Measurements from ENCODE around the gene MYO16. TPM values are rescaled to one million over a fixed set of nuclear protein-coding genes. Genes with fewer than 3 reads are reported as not detected.
A peak's percentile ranks its signal among the peaks of the same experiment; 100 is the strongest.

The MYO16 gene
- polyA plus RNA-seq, 6 donors from 2014 or later = not detected

DNA sequence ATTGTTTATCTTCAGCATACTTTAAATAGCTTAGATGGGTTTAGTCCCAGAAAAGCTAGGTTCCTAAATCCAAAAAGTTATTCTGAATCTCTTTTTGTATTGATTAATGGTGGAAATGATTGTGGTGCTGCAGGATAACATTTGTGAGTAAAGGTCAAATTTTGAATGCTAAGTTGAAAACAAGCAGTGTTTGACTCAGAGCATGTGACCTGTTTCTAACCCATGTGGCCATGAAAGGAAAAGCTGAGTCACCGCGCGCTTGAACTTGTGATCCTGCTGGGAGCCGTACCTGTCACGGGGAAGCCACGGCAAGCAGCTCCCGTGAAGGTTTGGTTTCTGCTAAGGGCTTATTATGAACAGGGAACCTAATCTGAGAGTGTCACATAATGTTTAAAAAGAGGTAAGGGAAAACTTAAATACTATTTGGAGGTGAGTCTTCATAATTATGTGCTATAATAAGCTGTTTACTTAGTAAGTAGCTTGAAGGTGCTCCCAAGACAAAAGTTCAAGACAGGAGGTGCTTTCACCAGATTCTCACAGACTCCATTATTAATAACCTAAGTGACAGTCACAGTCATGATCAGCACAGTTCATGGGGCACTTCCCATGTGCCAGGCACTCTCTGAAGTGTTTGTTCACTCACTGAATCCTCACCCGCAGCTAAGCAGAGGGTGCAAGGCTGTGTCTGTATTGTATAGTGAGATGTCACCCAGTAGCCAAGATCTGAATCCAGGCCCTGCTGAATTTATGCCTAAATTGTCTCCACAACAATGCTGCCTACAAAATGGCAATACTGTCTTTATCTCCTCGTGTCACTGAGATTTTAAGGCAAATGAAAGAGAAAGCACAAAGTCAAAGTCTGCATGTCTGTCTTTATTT is 286.5 kb downstream of the MYO16 start:
- Mint-ChIP-seq H3K9me3 (no peaks in the 10 kb centered on the region), H3K36me3 (no peaks in the 10 kb centered on the region)
- no peak for DNase-seq

DNA sequence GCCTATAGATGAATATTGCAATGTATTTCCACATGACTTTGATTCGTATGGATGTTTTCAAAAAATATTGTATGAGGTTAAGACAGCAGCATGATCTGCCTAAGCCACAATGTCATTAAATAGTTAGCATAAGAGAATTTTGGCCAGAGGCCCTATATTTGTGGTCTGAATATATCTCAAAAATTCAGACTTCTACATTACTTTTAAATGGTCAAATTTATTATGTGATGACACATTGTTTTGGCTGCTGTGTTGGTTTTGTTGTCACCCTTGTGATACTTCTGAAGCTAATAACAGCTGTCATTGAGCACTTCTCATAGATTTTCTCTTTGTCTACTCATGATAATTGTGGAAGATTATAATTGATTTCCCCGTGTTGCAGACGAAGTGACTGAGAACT is 288.2 kb downstream of the MYO16 start:
- H3K27me3 Mint-ChIP-seq = peaks cover 0 to 6% (median 5%) of the 10 kb centered on the region in 3 donors
- DNase-seq (no peak), ATAC-seq (ENCODE audit: low read depth in 2 of 2) (no peak)
- no peak overlapping the region for H3K27ac Mint-ChIP-seq
- peaks cover 12 to 16% (median 13%) of the 10 kb centered on the region in 3 donors for H3K4me1 Mint-ChIP-seq
- no peak overlapping the region for H3K4me3 Mint-ChIP-seq
- no peaks in the 10 kb centered on the region for H3K36me3 Mint-ChIP-seq
- H3K9me3 Mint-ChIP-seq = no peaks in the 10 kb centered on the region

More for the DNA sequence above, 286.5 kb downstream of the MYO16 start:
- peaks cover 0 to 14% (median 7%) of the 10 kb centered on the region in 3 donors for H3K27me3 Mint-ChIP-seq
- H3K4me3 Mint-ChIP-seq = peak overlapping the region in 2 of 8 donors; percentile 32 to 55
- ATAC-seq (ENCODE audit: low read depth in 2 of 2) = no peak
- peak overlapping the region in 1 of 6 donors; percentile 95 for H3K27ac Mint-ChIP-seq
- H3K4me1 Mint-ChIP-seq = peaks cover 12 to 16% (median 13%) of the 10 kb centered on the region in 3 donors

DNA sequence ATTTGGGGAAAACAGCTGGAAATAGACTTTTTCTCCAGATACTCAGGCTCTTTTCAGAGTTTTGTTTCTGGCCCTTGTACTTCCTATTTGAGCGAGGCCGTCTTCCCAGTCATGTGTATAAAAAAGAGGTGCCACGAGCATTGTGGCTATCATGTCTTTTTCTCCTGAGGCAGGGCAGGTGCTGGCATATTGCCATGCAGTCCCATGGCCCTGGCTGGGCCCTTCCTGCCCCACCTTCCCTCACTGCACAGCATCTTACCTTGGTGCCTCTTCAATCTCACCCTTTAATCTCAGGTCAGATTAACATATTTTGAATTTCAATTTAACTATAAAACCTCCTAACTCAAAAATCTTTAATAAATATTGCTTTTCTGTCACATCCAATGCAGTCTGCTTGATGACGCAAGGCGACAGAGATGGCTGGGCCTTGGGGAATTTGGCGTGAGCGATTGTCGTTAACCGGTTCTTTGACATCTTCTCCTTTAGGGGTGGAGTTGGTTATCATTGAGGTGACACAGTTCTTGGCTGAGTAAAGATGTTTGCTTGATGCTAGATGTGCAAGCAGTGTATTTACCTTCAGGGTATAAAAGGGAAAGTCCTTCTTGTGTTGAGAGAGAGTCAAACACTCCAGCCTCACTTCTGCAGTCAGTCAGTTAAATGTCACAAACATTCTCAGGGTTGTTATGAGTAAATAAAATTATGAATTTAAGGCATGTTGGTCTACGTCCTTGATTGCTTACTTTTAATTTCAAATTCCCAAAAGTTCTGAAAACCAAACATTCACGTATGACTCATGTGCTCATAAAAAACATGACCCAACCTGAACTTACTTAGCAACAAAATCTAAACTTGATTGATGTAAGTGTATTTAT is 289.9 kb downstream of the MYO16 start:
- Mint-ChIP-seq H3K4me3 (no peak overlapping the region), H3K9me3 (no peaks in the 10 kb centered on the region), H3K4me1 (peaks cover 12 to 16% (median 13%) of the 10 kb centered on the region in 3 donors), H3K27me3 (peaks cover 0 to 6% (median 5%) of the 10 kb centered on the region in 3 donors), H3K36me3 (no peaks in the 10 kb centered on the region), H3K27ac (peak overlapping the region in 2 of 6 donors; percentile 5 to 45)
- ATAC-seq (ENCODE audit: low read depth in 2 of 2) (no peak), DNase-seq (no peak)

GRCh38 chr13:108920137-108920536 is 290.7 kb downstream of the MYO16 start:
- no peak overlapping the region for H3K4me3 Mint-ChIP-seq
- ATAC-seq (ENCODE audit: low read depth in 2 of 2) (no peak), DNase-seq (no peak)
- peaks cover 9 to 12% (median 12%) of the 10 kb centered on the region in 3 donors for H3K4me1 Mint-ChIP-seq
- H3K27ac Mint-ChIP-seq = peak overlapping the region in 1 of 6 donors; percentile 18
- H3K27me3 Mint-ChIP-seq = peaks cover 0 to 6% (median 5%) of the 10 kb centered on the region in 3 donors
- H3K36me3 Mint-ChIP-seq = no peaks in the 10 kb centered on the region
- no peaks in the 10 kb centered on the region for H3K9me3 Mint-ChIP-seq

DNA sequence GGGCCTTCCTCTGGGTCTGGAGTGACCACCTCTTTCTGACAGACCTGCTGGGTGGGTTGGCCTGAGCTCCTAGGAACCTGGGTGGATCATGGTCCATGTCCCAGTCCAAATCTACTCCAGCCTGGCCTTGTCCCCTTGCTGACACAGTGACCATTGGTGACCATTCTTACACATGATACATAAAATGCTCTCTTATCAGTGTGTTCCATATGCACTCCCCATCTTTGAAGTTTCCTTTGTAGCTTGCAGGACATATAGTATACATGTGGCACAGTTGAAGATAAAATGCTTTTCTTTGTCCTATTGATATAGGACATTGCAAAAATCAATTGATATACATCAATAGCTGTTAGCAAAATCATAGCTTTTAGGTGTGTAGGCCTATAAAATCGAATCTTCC is 291.8 kb downstream of the MYO16 start:
- Mint-ChIP-seq H3K4me3 (no peak overlapping the region), H3K4me1 (peaks cover 1 to 2% (median 1%) of the 10 kb centered on the region in 3 donors), H3K27ac (no peak overlapping the region), H3K36me3 (no peaks in the 10 kb centered on the region), H3K27me3 (peaks cover 0 to 6% (median 5%) of the 10 kb centered on the region in 3 donors), H3K9me3 (peaks cover 0 to 5% (median 0%) of the 10 kb centered on the region in 7 donors)
- no peak for DNase-seq
- no peak for ATAC-seq (ENCODE audit: low read depth in 2 of 2)

DNA sequence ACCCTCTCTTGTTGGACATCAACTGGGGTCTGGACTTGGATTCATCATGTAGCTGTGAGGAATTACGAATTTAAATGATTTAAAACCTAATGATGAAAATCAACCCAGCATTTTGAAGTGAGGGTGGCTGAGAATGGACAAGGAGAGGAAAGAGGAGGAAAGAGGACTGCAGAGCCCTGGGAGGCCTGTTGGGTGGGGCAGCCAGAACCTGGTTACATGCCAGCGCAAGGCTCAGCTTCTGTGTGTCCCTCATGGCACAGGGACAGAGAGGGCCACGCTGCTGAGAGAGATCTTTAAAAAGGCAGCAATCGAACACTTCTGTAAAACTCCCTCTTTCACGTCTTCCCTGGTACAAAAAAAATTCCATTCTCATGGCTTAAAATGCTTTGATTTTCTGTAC is 292.7 kb downstream of the MYO16 start:
- DNase-seq (no peak), ATAC-seq (ENCODE audit: low read depth in 2 of 2) (no peak)
- Mint-ChIP-seq H3K4me1 (no peaks in the 10 kb centered on the region), H3K27me3 (peaks cover 0 to 12% (median 5%) of the 10 kb centered on the region in 3 donors), H3K9me3 (peaks cover 0 to 5% (median 0%) of the 10 kb centered on the region in 7 donors), H3K36me3 (no peaks in the 10 kb centered on the region), H3K27ac (no peak overlapping the region), H3K4me3 (no peak overlapping the region)

DNA sequence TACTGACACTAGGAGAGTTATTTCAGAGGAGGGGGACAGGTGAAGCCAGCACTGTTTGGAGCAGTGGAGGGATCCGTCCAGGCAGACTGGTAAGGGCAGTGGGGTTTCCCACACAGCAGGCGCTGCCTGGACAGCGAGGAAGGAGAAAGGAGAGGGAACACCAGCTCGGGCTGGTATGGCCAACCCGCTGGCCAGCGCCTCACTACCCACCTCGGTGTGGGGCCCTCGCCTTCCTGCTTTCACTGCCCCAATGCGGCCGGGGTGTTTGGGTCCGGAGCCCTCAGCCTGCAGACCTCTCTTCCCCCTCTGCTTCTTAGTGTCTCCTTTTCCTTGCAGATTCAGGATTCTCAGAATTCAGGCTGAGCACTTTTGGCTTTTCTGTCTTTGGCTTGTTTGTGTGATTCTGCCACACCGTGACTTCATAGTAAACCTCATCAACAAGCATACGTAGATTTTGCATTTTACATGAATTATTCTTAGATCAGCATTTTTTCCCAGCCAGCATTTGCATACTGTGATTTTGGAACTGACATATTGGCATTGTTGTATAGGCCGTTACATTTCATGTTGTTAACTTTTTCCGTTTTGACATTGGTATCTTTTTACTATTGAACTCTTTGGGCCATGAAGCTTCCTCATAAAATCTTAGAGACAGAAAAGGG is 294.1 kb downstream of the MYO16 start:
- no peaks in the 10 kb centered on the region for H3K36me3 Mint-ChIP-seq
- DNase-seq = no peak
- H3K27me3 Mint-ChIP-seq = peaks cover 0 to 13% (median 5%) of the 10 kb centered on the region in 3 donors
- ATAC-seq (ENCODE audit: low read depth in 2 of 2) = no peak
- no peak overlapping the region for H3K4me3 Mint-ChIP-seq
- H3K27ac Mint-ChIP-seq = no peak overlapping the region
- no peaks in the 10 kb centered on the region for H3K4me1 Mint-ChIP-seq
- H3K9me3 Mint-ChIP-seq = peaks cover 0 to 5% (median 0%) of the 10 kb centered on the region in 7 donors

DNA sequence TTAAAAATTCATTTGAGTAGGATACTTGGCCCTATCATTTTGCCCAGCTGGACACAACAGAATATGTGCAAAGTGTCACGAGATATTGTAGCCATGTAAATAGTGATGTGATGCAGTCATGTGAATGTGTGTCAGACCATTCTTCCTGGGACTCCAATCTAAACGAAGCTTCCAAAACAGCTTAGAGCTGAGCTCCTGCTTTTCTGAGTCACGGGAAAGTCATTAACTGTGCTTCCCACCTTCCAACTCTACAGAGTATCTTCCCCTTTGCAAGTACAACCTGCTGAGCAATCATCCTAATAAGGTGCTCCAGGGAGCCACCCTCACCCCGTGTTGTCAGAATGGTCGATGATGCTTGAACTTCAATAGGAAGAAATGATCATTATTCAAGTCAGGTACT is 294.7 kb downstream of the MYO16 start:
- no peak overlapping the region for H3K4me3 Mint-ChIP-seq
- H3K27me3 Mint-ChIP-seq = peaks cover 0 to 13% (median 5%) of the 10 kb centered on the region in 3 donors
- peaks cover 0 to 5% (median 0%) of the 10 kb centered on the region in 7 donors for H3K9me3 Mint-ChIP-seq
- H3K36me3 Mint-ChIP-seq = no peaks in the 10 kb centered on the region
- no peak for ATAC-seq (ENCODE audit: low read depth in 2 of 2)
- no peaks in the 10 kb centered on the region for H3K4me1 Mint-ChIP-seq
- no peak for DNase-seq
- no peak overlapping the region for H3K27ac Mint-ChIP-seq

GRCh38 chr13:108924541-108924940 is 295.1 kb downstream of the MYO16 start:
- H3K27ac Mint-ChIP-seq = no peak overlapping the region
- DNase-seq (no peak), ATAC-seq (ENCODE audit: low read depth in 2 of 2) (no peak)
- peaks cover 0 to 13% (median 5%) of the 10 kb centered on the region in 3 donors for H3K27me3 Mint-ChIP-seq
- H3K9me3 Mint-ChIP-seq = peaks cover 0 to 5% (median 0%) of the 10 kb centered on the region in 7 donors
- H3K4me1 Mint-ChIP-seq = no peaks in the 10 kb centered on the region
- H3K36me3 Mint-ChIP-seq = no peaks in the 10 kb centered on the region
- no peak overlapping the region for H3K4me3 Mint-ChIP-seq

GRCh38 chr13:108925070-108925469 is 295.7 kb downstream of the MYO16 start:
- no peak overlapping the region for H3K27ac Mint-ChIP-seq
- H3K9me3 Mint-ChIP-seq = peaks cover 0 to 5% (median 0%) of the 10 kb centered on the region in 7 donors
- DNase-seq (no peak), ATAC-seq (ENCODE audit: low read depth in 2 of 2) (no peak)
- no peaks in the 10 kb centered on the region for H3K36me3 Mint-ChIP-seq
- H3K27me3 Mint-ChIP-seq = peaks cover 0 to 13% (median 5%) of the 10 kb centered on the region in 3 donors
- no peaks in the 10 kb centered on the region for H3K4me1 Mint-ChIP-seq
- H3K4me3 Mint-ChIP-seq = no peak overlapping the region

DNA sequence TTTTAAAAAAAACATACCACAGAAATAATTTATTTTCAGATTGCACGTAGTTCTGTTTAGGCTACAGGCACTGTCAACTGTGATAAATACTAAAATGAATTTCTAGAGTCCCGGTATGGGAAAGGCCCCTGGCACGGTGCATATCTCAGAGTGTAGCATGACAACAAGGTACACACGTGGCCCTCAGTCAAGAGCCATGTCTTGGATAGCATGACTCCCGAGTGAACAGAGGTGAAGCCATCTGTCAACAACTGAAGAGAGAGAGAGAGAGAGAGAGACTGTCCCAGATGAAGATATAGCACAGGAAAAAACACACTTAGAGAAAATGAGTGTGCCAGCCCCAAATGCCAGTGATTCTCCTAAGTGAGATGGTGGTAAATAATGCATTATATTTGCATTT is 297.5 kb downstream of the MYO16 start:
- DNase-seq (no peak), ATAC-seq (ENCODE audit: low read depth in 2 of 2) (no peak)
- no peak overlapping the region for H3K27ac Mint-ChIP-seq
- no peaks in the 10 kb centered on the region for H3K4me1 Mint-ChIP-seq
- no peaks in the 10 kb centered on the region for H3K36me3 Mint-ChIP-seq
- no peak overlapping the region for H3K4me3 Mint-ChIP-seq
- H3K9me3 Mint-ChIP-seq = peaks cover 0 to 5% (median 0%) of the 10 kb centered on the region in 7 donors
- peaks cover 0 to 8% (median 0%) of the 10 kb centered on the region in 3 donors for H3K27me3 Mint-ChIP-seq

DNA sequence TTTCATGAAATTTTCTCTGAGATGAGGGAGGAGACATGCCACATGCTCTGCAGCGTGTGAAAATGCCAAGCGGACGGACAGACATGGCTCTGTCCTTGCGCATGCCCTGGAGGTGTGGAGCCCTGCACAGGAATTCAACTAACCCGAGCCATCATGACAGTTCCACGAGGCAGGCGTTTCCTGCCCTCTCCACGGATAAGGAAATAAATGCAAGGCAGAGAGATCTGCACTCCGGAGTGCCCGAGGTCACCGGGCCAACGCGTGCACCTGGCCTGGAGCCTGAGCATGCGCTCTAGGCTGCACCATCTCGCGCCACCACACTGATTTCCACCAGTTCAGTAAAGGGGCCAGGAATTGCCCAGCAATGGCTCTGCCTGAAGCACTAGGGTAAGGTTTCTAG is 298.2 kb downstream of the MYO16 start:
- Mint-ChIP-seq H3K4me3 (no peak overlapping the region), H3K9me3 (peaks cover 0 to 5% (median 0%) of the 10 kb centered on the region in 7 donors), H3K27me3 (peaks cover 0 to 8% (median 0%) of the 10 kb centered on the region in 3 donors), H3K4me1 (no peaks in the 10 kb centered on the region), H3K36me3 (no peaks in the 10 kb centered on the region), H3K27ac (no peak overlapping the region)
- DNase-seq (no peak), ATAC-seq (ENCODE audit: low read depth in 2 of 2) (no peak)

All from naive B cell (primary cell).